SU-DHL-6 (cell line): Measurements from ENCODE around the gene RNF152.

Experiments
- CTCF ChIP-seq: fragments of 200-600 bp; sonication (generic); IDR thresholded peaks from one replicate; pipeline ENCODE4 v1.5.1; 2017; ENCODE audit warnings: antibody characterized with exemption, mild to moderate bottlenecking, low read length, moderate library complexity; ENCODE audit not compliant: insufficient read depth, poor library complexity, severe bottlenecking
- EZH2phosphoT487 ChIP-seq: fragments of 200-600 bp; sonication (generic), shearing (Covaris generic); conservative IDR thresholded peaks from 2 replicates; pipeline ENCODE4 v1.6.1; 2018; ENCODE audit warnings: mild to moderate bottlenecking, antibody characterized with exemption, low read length, moderate library complexity, mixed read lengths

GRCh38 chr18:61765097-61765496 is 127.7 kb downstream of the RNF152 start:
- TF ChIP-seq CTCF (no peak), EZH2phosphoT487 (no peak)
